Colonic mucosa (tissue), 4 donors: ENCODE measurements around the gene TESPA1. TPM values are rescaled to one million over a fixed set of nuclear protein-coding genes. Genes with fewer than 3 reads are reported as not detected.

Experiments
- DNase-seq: peaks from one replicate; pipeline ENCODE4 v3.0.0-alpha.2; 2020
- H3K27ac ChIP-seq: fragments of 200-600 bp; one replicate; pipeline ENCODE4 v1.8.0; 2021
- H3K27me3 ChIP-seq: fragments of 200-600 bp; one replicate; pipeline ENCODE4 v1.8.0; 2021
- H3K36me3 ChIP-seq: fragments of 200-600 bp; one replicate; pipeline ENCODE4 v1.8.0; 2021
- H3K4me1 ChIP-seq: fragments of 200-600 bp; one replicate; pipeline ENCODE4 v1.8.0; 2021; ENCODE audit warnings: mild to moderate bottlenecking
- H3K4me3 ChIP-seq: fragments of 200-600 bp; one replicate; pipeline ENCODE4 v1.8.0; 2021
- H3K9ac ChIP-seq, 2 donors: one replicate each; pipeline ENCODE4 v1.7.0; 2013; ENCODE audit warnings: control low read depth in 2 of 2, low read depth in 2 of 2, low read length in 2 of 2
- H3K9me3 ChIP-seq: fragments of 200-600 bp; one replicate; pipeline ENCODE4 v1.8.0; 2021
- intact Hi-C: fragments of 100-400 bp; cut with DNase I; formaldehyde crosslinking; loops from one replicate; pipeline ENCODE4 v1.14.1; 2022
- total RNA-seq, 2 donors: library from RNA; stranded (reverse); fragmentation: NEBNext Ultra II Directional in 1 of 2; extraction: Animal tissue kit (Norgen Biotek cat#: 25700) in 1 of 2; gene quantifications; one replicate each; pipeline ENCODE4 v1.2.1, GENCODE V29; 2021
- TF ChIP-seq, protein P1 (sequence below): fragments of 200-600 bp; IDR thresholded peaks from one replicate; pipeline ENCODE4 v1.8.0; 2022; ENCODE audit warnings: antibody characterized with exemption, mild to moderate bottlenecking
- donor health status: healthy.
- donor health status: DM: no; HTN: no; CAD: no.
- donor health status: DM: no; HTN: no; CAD: no.

TESPA1 gene
- total RNA-seq, 2 donors from 2014 or later: 0.82 to 1.6 TPM

DNA sequence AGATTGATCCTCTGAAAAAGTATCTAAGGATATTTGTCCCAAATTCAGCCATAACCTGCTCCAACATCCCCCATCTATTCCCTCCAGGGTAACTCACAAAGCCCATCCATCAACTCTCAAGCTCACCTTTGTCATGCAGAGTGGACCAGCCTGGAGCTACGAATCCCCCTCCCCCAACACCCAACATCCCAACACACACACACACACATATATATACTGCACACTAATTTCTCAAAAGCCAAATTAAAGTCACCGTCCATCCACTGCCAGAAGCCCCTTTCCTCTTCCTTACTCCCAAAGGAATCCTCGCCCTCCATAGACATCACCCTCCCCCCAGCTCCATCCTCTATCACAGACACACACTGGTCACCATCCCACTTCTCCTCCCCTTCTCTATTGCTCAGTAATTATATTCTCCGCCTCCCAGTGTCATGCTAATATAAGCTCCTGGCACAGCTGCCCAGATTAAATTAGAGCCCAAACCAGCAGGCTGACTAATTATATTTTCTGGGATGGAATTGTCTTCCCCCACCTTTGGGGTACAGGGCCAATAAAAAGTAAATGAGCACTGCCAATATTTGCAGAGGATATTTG is 13.5 kb upstream of the TESPA1 start:
- no peak overlapping the region for H3K9ac ChIP-seq
- TF ChIP-seq, protein P1, sequence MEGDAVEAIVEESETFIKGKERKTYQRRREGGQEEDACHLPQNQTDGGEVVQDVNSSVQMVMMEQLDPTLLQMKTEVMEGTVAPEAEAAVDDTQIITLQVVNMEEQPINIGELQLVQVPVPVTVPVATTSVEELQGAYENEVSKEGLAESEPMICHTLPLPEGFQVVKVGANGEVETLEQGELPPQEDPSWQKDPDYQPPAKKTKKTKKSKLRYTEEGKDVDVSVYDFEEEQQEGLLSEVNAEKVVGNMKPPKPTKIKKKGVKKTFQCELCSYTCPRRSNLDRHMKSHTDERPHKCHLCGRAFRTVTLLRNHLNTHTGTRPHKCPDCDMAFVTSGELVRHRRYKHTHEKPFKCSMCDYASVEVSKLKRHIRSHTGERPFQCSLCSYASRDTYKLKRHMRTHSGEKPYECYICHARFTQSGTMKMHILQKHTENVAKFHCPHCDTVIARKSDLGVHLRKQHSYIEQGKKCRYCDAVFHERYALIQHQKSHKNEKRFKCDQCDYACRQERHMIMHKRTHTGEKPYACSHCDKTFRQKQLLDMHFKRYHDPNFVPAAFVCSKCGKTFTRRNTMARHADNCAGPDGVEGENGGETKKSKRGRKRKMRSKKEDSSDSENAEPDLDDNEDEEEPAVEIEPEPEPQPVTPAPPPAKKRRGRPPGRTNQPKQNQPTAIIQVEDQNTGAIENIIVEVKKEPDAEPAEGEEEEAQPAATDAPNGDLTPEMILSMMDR: no peak
- no peak overlapping the region for H3K27ac ChIP-seq
- no peaks in the 10 kb centered on the region for H3K27me3 ChIP-seq
- intact Hi-C loops: loop anchor here (10.0 kb wide), 1 partner anchor 147 kb away; no protein-coding TSS in a partner anchor
- H3K4me1 ChIP-seq: no peaks in the 10 kb centered on the region
- H3K4me3 ChIP-seq: no peak overlapping the region
- no peak for DNase-seq
- no peaks in the 10 kb centered on the region for H3K9me3 ChIP-seq
- no peaks in the 10 kb centered on the region for H3K36me3 ChIP-seq

DNA sequence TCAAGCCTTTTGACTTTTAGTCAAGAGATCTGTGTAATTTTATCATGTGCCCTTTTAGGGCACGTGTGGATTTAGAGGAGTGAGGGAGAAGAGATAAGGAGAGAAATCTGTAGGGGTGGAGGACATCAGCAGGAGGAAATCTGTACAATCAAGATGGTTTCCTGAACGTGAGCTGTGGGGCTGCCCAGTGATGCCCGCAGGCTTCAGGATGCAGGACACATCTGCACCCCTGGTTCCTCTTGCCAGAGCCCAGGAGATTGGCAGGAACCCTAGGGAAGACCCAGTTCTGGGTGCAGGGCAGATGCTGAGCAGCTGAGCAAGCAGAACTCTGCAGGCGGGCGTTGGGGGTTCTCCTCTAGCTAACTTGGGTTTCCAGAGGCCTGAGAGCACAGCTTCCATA is 11.6 kb upstream of the TESPA1 start:
- TF ChIP-seq, protein P1: no peak
- H3K27me3 ChIP-seq: no peaks in the 10 kb centered on the region
- intact Hi-C loops: loop anchor here (10.0 kb wide), 1 partner anchor 149 kb away; no protein-coding TSS in a partner anchor

DNA sequence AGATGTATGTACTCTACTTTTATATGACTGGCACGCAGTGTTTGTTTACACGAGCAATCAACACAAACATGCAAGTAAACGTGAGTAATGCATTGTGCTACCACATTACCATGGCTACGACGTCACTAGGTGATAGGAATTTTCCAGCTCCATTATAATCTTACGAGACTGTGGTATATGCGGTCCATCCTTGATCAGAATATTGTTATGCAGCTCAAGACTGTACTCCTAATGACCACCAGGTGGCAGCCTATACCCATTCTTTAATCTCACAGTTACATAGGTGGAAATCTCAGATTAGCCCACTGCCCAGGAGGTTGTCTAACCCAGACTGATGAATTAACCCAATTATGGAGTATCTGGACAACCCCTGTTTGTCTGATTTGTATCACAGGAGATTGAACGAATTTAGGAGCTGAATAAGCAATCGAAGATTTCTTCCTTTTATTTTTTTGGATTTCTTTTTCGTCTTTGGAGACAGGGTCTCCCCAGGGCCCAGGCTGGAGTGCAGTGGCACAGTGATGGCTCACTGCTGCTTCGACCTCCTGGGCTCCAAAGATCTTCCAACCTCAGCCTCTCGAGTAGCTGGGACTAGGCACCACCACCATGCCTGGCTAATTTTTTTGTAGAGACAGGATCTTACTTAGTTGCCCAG is 8.7 kb upstream of the TESPA1 start:
- DNase-seq: peak; percentile 50
- no peaks in the 10 kb centered on the region for H3K4me1 ChIP-seq
- H3K27ac ChIP-seq: no peak overlapping the region
- no peaks in the 10 kb centered on the region for H3K36me3 ChIP-seq
- H3K27me3 ChIP-seq: no peaks in the 10 kb centered on the region
- no peak overlapping the region for H3K9ac ChIP-seq
- intact Hi-C loops: loop anchor here (2.0 to 10.0 kb wide), 2 partner anchors 79 to 151 kb away; no protein-coding TSS in a partner anchor
- TF ChIP-seq, protein P1: peak; percentile 87
- H3K9me3 ChIP-seq: no peaks in the 10 kb centered on the region
- no peak overlapping the region for H3K4me3 ChIP-seq

More for the DNA sequence above, 11.6 kb upstream of the TESPA1 start:
- Histone ChIP-seq H3K36me3 (no peaks in the 10 kb centered on the region), H3K9ac (no peak overlapping the region), H3K4me1 (no peaks in the 10 kb centered on the region), H3K9me3 (no peaks in the 10 kb centered on the region), H3K27ac (no peak overlapping the region), H3K4me3 (no peak overlapping the region)
- no peak for DNase-seq

DNA sequence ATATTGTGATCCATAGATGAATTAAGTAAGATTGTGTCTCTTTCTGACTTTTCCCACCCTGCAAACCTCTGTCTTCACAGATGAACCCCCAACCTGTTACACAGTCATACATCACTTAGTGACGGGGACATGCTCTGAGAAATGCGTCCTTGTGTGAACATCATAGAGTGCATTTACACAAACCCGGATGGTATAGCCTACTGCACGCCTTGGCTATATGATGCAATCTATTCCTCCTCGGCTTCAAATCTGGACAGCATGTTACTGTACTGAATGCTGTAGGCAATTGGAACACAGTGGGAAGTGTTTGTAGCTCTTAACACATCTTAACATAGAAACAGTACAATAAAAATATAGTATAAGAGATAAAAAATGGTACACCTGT is 7.4 kb upstream of the TESPA1 start:
- TF ChIP-seq, protein P1: no peak
- intact Hi-C loops: loop anchor here (2.0 to 10.0 kb wide), 2 partner anchors 81 to 153 kb away; no protein-coding TSS in a partner anchor
- Histone ChIP-seq H3K36me3 (no peaks in the 10 kb centered on the region), H3K9ac (no peak overlapping the region), H3K4me3 (no peak overlapping the region), H3K27ac (no peak overlapping the region), H3K9me3 (no peaks in the 10 kb centered on the region), H3K4me1 (no peaks in the 10 kb centered on the region), H3K27me3 (no peaks in the 10 kb centered on the region)
- DNase-seq: no peak

DNA sequence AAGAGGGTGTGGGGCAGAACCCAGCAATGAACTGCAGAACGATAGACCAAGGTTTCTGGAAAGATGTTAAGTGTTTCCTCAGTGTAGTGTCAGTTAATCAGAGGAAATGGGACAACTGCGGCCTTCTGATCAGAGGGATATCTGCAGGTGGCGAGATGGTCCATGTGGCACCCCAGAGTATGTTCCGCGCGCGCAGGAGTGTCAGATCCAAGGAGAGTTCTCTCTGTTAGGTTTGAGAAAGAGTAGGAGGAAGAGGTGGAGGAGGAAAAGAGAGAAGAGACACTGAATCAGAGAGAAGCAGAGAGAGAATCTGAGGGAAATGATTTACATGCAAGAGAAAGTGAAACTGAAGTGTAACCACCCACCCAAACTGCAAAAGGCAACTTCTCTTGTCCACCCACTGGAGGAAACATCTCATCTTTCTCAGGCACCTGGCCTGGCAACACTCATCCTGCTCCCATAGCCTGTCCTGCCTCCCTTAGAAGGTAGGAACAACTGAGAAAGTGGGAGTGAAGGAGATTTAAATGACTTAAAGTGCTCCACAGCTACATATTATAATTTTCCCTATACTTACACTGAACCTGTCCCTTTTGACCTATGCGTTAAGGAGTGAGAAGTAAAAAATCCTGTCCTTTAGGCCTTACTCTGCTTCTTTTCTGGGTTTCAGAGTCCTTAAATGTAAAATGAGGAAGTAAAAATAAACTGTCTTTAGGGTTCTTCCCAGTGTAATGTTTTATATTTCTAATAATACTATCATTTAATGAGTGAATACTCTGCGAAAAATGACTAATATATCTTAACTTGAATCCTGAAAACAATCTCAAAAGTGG is 6.8 kb upstream of the TESPA1 start:
- Histone ChIP-seq H3K36me3 (no peaks in the 10 kb centered on the region), H3K4me3 (no peak overlapping the region), H3K27me3 (no peaks in the 10 kb centered on the region), H3K9ac (no peak overlapping the region), H3K9me3 (no peaks in the 10 kb centered on the region), H3K4me1 (no peaks in the 10 kb centered on the region), H3K27ac (no peak overlapping the region)
- DNase-seq: no peak
- TF ChIP-seq, protein P1: no peak
- intact Hi-C loops: loop anchor here (10.0 kb wide), 1 partner anchor 153 kb away; no protein-coding TSS in a partner anchor
